NCI-H82 treated with DMSO at 0.1 percent for 48 hours (cell line): Measurements from ENCODE around the gene ERICH6.

Experiments used
- DNase-seq: peaks from one replicate; lab custom pipeline; 2025; ENCODE audit not compliant: unreplicated experiment; lab: John Stamatoyannopoulos, UW

ERICH6 gene

DNA sequence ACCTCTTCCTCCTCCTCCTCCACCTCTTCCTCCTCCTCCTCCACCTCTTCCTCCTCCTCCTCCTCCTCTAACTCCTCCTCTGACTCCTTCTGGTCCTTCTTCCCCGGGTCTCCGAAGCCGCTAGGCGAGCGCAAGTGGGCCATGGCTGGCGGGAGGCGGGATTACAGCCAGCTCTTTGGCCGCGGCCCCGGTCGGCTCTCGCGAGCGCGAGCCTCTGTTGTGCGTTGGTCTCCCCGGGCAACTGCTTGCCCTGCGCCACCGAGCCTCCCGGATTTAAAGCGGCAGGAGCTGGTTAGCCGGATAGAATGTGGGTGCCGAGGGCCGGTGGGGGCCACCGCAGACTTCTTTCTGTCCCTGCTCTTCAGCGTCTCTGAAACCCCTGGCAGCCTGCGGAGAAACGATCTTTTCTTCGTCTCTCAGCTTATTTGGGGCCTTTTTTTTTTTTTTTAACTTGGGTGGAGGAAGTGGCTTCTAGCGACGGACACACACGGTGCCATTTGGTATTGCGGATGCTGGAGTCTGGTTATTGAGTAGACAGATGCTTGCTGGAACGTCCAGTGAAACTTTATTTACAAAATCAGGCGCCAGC is at the start of gene ERICH6:
Gene ERICH6, minus strand, starts transcription at position 165 of the 589 bp plus-strand sequence. Its CDS starts 22 bp downstream, at position 143.
- peak; percentile 38 for DNase-seq

GRCh38 chr3:150751781-150752263 is 48.1 kb upstream of the ERICH6 start:
- DNase-seq = no peak

GRCh38 chr3:150749255-150749654 is 45.5 kb upstream of the ERICH6 start:
- no peak for DNase-seq

DNA sequence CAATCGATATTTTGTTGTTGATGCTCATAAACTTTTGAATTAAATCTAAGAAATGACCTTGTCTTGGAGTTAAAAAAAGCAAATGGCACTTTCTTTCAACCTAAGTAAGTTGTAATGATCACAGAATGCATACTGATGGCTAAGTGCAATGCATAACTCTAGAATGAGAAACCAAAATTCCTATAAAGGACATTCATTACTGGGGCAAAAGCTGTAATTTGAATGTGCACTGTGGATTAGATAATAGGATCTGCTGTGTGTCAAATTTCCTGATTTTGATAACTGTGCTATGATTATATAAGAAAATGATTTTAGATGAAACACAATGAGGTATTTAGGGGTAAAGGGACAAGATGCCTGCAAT is 44.9 kb upstream of the ERICH6 start:
- DNase-seq = no peak

GRCh38 chr3:150747886-150748683 is 44.4 kb upstream of the ERICH6 start:
- DNase-seq = no peak

DNA sequence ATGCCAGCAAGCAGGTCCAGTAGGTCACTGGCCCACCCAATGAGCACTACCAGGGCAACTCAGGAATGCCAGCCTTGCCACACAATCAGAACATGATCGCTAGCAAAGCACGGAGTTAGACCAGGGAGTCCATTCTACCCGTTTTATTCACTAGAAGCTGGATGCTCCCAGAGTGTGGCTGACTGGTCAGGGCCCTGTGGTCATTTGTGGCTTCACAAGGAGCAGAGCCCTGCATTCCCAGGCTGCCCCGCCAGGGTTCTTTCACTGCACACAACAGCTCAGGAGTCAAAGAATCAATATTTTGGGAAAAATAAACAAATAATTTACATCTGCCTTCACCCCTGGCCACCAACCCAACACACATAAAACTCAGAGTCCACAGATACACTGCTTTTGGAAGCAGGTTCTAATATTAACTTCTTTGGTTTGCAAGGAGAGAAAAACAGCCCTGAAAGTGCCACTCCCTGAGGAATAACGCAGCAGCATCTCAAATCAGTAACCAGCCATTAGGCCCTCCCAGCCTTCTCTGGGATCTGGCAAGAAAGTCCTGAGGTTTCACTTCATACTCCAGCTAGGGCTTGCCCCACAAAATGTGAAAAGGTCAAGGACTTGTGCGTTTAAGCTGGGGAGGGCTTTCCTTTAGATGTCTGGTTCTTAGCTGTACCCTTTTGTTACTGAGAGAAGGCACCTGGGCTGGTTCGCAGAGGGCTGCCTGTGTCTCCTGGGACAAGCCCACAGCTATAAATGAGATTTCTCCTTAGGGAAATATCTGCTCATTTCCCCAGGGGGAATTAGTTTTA is 43.3 kb upstream of the ERICH6 start:
- no peak for DNase-seq

- no peak for DNase-seq
Observed at GRCh38 chr3:150745832-150746231, 42.1 kb upstream of the ERICH6 start.

DNA sequence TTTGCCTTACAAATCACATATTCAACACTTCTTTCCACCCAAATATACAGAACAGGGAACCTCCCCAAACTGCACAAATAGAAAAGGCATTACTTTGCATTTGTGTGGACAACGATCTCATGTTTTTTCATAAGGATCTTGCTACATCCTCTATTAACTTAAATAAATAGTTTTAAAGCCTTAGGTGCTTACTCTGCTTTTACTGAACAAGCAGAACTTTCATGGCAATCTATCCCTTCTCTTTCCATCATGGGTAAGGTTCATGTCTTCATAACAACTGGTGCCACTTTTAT is 41.1 kb upstream of the ERICH6 start:
- DNase-seq = no peak

DNA sequence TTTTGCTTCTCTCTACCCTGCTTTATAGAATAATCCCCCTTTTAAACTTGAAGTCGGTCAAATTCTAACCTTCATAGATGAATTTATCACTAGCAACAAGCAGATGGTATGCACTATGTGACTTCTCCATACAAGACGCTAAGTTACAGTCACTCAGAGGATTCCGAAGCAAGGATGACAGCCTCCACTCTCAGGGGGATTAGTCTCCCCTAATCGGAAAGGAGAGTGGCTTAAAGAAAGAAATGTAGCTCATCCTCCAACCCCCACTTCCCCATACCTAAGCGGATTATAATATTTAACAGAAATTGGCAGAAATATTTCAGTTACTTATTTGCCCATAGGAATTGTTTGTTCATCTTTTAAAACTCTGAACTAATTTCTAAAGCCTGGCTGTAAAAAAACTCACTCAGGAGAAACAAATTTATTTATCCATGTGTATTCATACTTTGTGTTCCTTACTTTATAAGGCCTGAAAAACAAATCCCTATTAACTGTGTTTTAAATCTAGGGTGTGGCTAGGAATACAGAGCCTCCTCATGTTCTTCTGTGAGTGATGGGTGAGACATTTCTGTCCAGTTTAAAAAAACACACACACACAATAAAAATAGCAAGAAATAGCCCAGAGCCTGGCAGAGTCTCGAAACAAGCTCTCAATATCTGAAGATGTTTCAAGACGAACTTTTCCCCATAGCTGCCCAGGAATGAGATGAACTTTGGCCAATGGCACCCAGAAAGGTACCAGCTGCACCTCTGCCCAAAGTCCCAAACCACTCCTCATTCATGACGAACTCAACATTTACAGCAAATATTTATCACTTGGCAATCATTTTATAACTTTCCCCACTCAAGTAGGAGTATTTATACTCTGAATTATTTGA is 40.6 kb upstream of the ERICH6 start:
- peak; percentile 19 for DNase-seq

DNA sequence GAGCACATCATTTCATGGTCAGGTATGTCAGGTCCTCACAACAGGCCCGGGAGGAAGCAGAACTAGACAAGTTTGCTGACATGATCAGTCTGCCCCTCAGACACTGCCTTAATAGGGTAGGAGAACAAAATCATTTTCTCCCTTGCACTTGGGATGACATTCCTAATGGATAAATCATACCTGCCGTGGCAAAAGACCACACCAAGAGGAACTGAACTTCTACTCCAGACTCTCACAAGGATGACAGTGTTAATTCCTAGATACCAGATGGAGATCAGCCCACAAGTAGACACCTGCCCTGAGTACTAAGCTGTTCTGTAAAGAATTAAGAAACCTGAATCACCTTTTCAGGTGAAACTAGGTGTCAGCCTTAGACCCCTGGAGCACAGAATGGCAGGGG is 39.8 kb upstream of the ERICH6 start:
- DNase-seq = no peak

- DNase-seq = no peak
Observed at GRCh38 chr3:150742679-150743078, 39.0 kb upstream of the ERICH6 start.

DNA sequence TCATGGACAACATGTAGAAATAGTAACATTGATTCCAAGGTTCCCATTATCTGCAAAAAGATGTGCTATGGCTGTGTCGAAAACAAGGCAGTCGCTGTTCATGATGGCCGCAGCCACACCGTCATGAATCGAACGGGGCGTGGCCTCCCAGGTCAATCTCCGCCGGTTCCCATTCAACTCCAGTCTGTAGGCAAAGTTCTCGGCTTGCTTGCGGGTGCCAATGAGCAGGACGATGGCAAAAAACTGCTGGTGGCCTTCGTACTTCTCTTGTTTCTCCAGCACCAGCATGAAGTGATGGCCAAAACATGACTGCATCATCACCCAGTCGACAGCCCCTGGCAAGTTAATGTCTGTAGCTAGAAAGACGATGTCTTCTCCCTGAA is 38.4 kb upstream of the ERICH6 start:
- no peak for DNase-seq

GRCh38 chr3:150741497-150742140 is 37.9 kb upstream of the ERICH6 start:
- DNase-seq = no peak

- DNase-seq = no peak
Observed at GRCh38 chr3:150740733-150741496, 37.2 kb upstream of the ERICH6 start.

- DNase-seq = no peak
Observed at GRCh38 chr3:150739877-150740645, 36.3 kb upstream of the ERICH6 start.

- DNase-seq = no peak
Observed at GRCh38 chr3:150739200-150739863, 35.6 kb upstream of the ERICH6 start.

DNA sequence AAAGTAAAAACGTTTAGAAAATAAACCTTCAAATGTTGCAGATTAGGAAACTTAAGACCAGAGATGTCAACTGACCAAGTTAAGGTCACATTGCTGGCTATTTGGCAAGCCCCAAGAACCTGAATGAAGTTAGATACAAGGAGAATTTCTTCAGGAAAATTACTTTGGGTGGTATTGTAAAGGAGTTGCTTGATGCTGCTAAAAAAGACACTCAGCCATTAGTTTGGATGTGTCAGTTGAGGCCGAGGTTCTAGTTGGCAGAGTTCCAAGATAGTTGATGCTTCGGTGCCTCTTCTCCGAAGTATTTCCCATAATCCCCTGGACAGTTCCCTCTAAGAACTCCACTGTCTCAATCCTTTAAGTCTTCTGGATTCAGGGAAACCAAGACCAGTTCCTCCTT is 35.0 kb upstream of the ERICH6 start:
- DNase-seq = peak; percentile 10

DNA sequence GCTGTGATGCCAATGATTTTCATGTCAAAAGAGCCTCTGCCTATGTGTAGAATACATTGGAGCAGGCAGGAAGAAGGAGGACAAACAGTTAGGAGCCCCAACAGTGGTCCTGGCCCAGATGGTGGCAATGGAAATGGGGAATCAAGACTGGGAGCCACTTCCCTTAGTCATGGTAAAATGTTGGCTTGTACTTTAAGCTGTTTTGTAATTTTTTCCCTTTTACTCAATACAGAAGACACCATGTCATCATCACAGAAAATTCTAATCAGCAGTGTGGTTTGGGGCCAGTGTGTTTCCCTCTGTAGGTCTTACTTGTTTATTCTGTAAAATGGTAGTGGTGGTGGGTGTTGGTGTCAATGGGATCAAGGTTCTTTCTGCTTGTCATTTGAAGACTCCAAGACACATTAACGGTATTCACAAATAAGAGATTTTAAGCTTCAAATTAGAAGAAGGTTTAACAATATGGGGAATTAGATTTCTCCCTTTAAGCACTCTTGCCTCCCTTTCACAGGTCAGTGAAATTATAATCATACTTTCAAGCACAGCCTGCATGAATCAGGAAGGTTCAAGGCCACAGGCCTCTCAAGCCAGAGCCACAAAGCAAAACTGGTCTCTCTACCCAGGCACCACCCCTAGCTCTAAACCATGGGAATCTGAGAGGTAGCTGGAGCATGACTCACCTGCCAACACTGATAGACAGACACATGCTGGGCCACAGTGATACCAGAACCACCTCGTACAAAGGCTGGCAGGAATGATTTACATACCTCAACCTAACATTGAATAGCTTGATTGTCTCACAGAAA is 34.4 kb upstream of the ERICH6 start:
- no peak for DNase-seq
